Upper lobe of left lung (tissue), 4 donors: ENCODE results near the gene MYO6.

ENCODE experiments used
- EP300 ChIP-seq, 4 donors: sonication (generic); formaldehyde crosslinking; IDR thresholded peaks; one replicate each; pipeline ENCODE4 v1.5.1; 2017; ENCODE audit warnings: antibody characterized with exemption in 4 of 4, control low read depth in 2 of 4
- POLR2A ChIP-seq, 4 donors: fragments of 450-650 bp; IDR thresholded peaks; one replicate each; pipeline ENCODE4 v1.5.1; 2016 to 2017; ENCODE audit warnings: antibody characterized with exemption in 4 of 4, mild to moderate bottlenecking in 2 of 4
- POLR2AphosphoS5 ChIP-seq, 2 donors: sonication (generic); formaldehyde crosslinking; IDR thresholded peaks; one replicate each; pipeline ENCODE4 v1.5.1; 2017; ENCODE audit warnings: antibody characterized with exemption in 2 of 2
- TF ChIP-seq, protein P1 (sequence below), 6 experiments: fragments of 450-650 bp in 4 of 6; fragments of 200-600 bp in 2 of 6; sonication (generic) in 2 of 6; IDR thresholded peaks; one replicate each; pipeline ENCODE4 v1.5.1; 2016 to 2019; ENCODE audit warnings: antibody characterized with exemption in 6 of 6

DNA sequence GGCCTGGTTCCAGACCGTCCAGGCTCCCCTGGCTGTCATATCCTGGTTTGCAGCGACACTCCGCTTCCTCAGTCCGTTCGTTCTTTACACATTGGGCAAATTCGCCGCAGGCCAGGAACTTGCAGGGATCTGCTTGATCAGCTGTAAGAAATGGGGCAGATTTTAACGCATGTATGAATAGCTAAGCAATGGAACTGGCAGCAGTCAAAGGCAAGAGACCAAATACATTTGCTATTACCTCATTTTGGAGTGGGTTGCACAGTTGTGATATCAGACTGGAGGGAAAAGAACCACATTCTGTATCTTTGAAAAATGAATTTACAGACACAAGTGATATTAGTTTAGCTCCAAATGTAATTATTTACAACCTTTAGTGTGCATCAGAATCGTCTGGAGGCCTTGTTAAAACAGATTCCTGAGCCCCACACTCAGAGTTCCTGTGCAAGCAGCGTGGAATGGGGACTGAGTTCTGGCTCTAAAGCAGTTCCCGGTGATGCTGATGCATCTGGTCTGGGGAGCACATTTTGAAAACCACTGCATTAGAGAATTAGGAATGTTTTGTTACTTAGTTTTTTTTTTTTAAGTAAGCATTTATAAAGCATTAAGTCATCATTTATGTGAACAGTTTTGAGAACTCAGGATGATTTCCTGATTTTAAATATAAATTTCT, 182.1 kb downstream of the MYO6 start:
- TF ChIP-seq, protein P1, sequence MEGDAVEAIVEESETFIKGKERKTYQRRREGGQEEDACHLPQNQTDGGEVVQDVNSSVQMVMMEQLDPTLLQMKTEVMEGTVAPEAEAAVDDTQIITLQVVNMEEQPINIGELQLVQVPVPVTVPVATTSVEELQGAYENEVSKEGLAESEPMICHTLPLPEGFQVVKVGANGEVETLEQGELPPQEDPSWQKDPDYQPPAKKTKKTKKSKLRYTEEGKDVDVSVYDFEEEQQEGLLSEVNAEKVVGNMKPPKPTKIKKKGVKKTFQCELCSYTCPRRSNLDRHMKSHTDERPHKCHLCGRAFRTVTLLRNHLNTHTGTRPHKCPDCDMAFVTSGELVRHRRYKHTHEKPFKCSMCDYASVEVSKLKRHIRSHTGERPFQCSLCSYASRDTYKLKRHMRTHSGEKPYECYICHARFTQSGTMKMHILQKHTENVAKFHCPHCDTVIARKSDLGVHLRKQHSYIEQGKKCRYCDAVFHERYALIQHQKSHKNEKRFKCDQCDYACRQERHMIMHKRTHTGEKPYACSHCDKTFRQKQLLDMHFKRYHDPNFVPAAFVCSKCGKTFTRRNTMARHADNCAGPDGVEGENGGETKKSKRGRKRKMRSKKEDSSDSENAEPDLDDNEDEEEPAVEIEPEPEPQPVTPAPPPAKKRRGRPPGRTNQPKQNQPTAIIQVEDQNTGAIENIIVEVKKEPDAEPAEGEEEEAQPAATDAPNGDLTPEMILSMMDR (IDR thresholded peaks at IDR 0.05): no peak
- no peak for TF ChIP-seq POLR2A (IDR thresholded peaks at IDR 0.05)
- TF ChIP-seq EP300 (IDR thresholded peaks at IDR 0.05): no peak
- no peak for TF ChIP-seq POLR2AphosphoS5 (IDR thresholded peaks at IDR 0.05)
